Type B pancreatic cell (in vitro differentiated cells): ENCODE results near the gene CLASP2. TPM values are rescaled to one million over a fixed set of nuclear protein-coding genes. Genes with fewer than 3 reads are reported as not detected.

ENCODE experiments used
- DNase-seq: peaks from one replicate; pipeline ENCODE4 v3.0.0; 2021; ENCODE audit warnings: mixed read lengths; ENCODE audit not compliant: unreplicated experiment; ENCODE audit errors: extremely low spot score
- H3K27ac Mint-ChIP-seq: 2 replicates; pipeline ENCODE4 v1.8.0; 2021; ENCODE audit warnings: mild to moderate bottlenecking, mixed read lengths
- H3K27me3 Mint-ChIP-seq: 2 replicates; pipeline ENCODE4 v1.8.0; 2021; ENCODE audit warnings: mixed read lengths
- H3K36me3 Mint-ChIP-seq: 2 replicates; pipeline ENCODE4 v1.8.0; 2021; ENCODE audit warnings: mixed read lengths
- H3K4me1 Mint-ChIP-seq: one replicate; pipeline ENCODE4 v1.8.0; 2021; ENCODE audit warnings: mixed read lengths; ENCODE audit not compliant: unreplicated experiment
- H3K4me3 Mint-ChIP-seq: 2 replicates; pipeline ENCODE4 v1.8.0; 2021; ENCODE audit warnings: mild to moderate bottlenecking, mixed read lengths
- H3K9me3 Mint-ChIP-seq: 2 replicates; pipeline ENCODE4 v1.8.0; 2021; ENCODE audit warnings: mixed read lengths
- CTCF ChIP-seq: fragments of 200-600 bp; sonication (generic); conservative IDR thresholded peaks from 2 replicates; pipeline ENCODE4 v1.5.0; 2021; ENCODE audit warnings: antibody characterized with exemption, mild to moderate bottlenecking
- total RNA-seq: library from RNA; stranded (reverse); gene quantifications from 2 replicates; pipeline ENCODE4 v1.2.1, GENCODE V29; 2021; ENCODE audit warnings: low replicate concordance

The CLASP2 gene
- total RNA-seq, 1 donor from 2014 or later, result 56.8 TPM

DNA sequence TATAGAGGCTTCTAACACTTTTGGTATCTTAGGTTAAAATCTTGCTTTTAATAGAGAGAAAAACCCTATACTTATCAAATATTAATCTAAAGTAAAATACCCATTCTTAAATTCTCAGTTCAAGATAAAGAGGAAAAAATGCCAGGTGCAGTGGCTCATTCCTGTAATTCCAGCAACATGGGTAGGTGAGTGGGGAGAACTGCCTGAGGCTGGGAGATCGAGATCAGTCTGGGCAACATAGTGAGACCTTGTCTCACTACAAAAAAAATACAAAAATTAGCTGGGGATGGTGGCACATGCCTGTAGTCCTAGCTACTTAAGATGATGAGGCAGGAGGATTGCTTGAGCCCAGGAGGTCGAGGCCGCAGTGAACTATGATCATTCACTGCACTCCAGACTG is 135.8 kb downstream of the CLASP2 start:
- peaks cover 4% of the 10 kb centered on the region for H3K36me3 Mint-ChIP-seq
- no peak for TF ChIP-seq CTCF
- H3K9me3 Mint-ChIP-seq, result no peaks in the 10 kb centered on the region

DNA sequence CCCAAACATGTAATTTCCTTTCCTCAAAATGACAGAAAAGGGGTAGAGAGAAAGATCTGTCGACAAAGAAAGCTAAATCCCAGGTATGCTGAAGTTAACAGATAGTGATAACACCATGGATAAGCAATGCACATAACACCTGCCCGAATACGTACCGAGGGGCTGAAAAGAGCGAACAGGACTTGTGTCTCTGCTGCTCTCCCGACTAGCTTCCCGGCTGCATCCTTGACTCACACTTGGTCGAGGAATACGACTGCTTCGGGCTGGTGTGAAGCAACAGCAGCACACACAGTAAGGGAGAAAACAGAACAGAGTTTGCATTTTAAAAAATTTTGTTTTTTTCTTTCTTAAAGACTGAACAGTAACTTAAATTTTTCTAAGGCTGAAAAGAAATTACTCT is 136.4 kb downstream of the CLASP2 start:
- peaks cover 1% of the 10 kb centered on the region for H3K36me3 Mint-ChIP-seq
- TF ChIP-seq CTCF, result no peak
- DNase-seq, result no peak
- H3K4me1 Mint-ChIP-seq, result no peaks in the 10 kb centered on the region
- no peak overlapping the region for H3K4me3 Mint-ChIP-seq
- H3K9me3 Mint-ChIP-seq, result no peaks in the 10 kb centered on the region
- H3K27me3 Mint-ChIP-seq, result no peaks in the 10 kb centered on the region
- H3K27ac Mint-ChIP-seq, result no peak overlapping the region

More for the DNA sequence above, 135.8 kb downstream of the CLASP2 start:
- DNase-seq, result no peak
- H3K4me3 Mint-ChIP-seq, result no peak overlapping the region
- H3K27ac Mint-ChIP-seq, result no peak overlapping the region
- no peaks in the 10 kb centered on the region for H3K27me3 Mint-ChIP-seq
- no peaks in the 10 kb centered on the region for H3K4me1 Mint-ChIP-seq

DNA sequence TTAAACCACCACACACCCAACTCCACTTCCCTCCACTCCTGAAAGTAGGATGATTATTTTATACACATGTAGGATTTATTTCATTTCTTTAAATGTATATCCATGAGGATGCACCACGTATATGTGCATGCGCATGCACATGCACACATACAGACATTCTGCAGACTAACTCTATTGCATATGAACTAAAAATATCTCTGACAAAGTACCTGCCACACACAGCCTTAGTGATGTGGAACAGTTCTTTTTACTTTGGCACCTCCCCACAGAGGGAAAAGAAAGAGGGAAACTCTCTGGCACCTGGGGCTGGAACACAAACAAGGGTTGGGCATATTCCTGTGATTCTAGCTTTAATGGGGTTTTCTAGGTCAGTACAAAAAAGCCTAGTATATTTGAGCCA is 138.2 kb downstream of the CLASP2 start:
- no peak for DNase-seq
- no peak for TF ChIP-seq CTCF
- Mint-ChIP-seq H3K4me3 (no peak overlapping the region), H3K27ac (no peak overlapping the region), H3K9me3 (no peaks in the 10 kb centered on the region), H3K4me1 (no peaks in the 10 kb centered on the region), H3K27me3 (no peaks in the 10 kb centered on the region), H3K36me3 (no peaks in the 10 kb centered on the region)

DNA sequence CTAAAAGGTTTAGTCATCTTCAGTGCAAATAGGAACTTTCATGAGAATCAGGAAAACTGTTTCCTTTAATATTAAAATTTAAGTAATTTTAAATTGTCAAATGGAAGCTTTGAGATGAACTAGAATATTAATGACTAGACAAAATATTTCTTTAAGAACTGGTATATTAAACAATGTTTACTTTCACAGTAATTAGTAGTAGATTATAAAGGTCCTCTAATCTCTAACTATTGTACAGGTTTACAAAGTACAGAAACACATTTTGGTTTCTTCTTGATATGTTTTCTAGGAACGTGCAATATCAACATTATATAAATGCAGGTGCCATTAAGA is 138.9 kb downstream of the CLASP2 start:
- no peaks in the 10 kb centered on the region for H3K4me1 Mint-ChIP-seq
- no peak overlapping the region for H3K4me3 Mint-ChIP-seq
- H3K27me3 Mint-ChIP-seq, result no peaks in the 10 kb centered on the region
- no peak for DNase-seq
- no peaks in the 10 kb centered on the region for H3K36me3 Mint-ChIP-seq
- no peak overlapping the region for H3K27ac Mint-ChIP-seq
- no peaks in the 10 kb centered on the region for H3K9me3 Mint-ChIP-seq
- TF ChIP-seq CTCF, result no peak

DNA sequence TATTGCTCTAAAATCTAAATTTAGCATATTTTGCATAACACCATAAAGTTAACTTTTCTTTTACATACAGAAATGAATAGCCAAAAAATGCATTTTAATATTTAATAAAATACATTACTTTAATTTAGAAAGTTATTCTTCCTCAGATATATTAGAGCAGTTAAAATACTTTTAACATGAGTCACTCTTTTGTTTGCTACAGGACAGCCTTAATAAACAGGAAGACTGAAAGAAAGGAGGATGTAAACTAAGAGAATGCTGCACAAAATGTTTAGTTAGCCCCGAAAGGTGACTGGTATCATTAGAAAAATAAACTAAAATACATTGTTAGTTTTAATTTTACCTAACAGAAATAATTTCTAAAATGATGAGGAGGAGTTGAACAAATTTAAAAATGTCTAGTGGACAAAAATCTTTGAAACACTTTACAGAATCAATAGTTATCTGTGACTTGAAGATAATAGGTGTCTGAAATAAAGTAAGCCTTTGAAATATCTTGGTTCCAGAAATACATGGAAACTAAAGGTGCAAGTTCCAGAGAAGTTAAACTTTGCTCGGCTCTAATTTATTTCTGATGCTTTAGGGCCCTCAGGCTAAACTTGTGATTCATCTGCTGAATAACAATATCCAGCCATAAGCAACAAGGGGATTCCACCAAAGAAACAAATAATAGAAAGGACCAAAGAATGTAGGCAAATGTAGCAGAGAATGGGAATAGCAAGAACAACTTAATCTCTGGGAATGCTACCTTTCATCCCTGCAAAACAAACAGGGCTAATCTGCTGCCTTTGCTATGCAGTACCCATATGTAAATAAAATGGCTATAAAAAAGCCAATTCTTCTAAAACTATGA is 139.5 kb downstream of the CLASP2 start:
- no peaks in the 10 kb centered on the region for H3K36me3 Mint-ChIP-seq
- H3K4me1 Mint-ChIP-seq, result no peaks in the 10 kb centered on the region
- no peak for TF ChIP-seq CTCF
- H3K27me3 Mint-ChIP-seq, result no peaks in the 10 kb centered on the region
- no peak overlapping the region for H3K4me3 Mint-ChIP-seq
- H3K27ac Mint-ChIP-seq, result no peak overlapping the region
- no peak for DNase-seq
- H3K9me3 Mint-ChIP-seq, result no peaks in the 10 kb centered on the region
